OCI-LY1 (cell line): Measurements from ENCODE around the gene ENTREP3.

Source experiments
- H2AFZ ChIP-seq: fragments of 200-600 bp; sonication (generic), shearing (Covaris generic); 2 replicates; pipeline ENCODE4 v1.6.0; 2014; ENCODE audit warnings: antibody characterized with exemption, mild to moderate bottlenecking, low read length
- H3F3A ChIP-seq: fragments of 200-600 bp; sonication (generic), shearing (Covaris generic); 2 replicates; pipeline ENCODE4 v1.6.0; 2014; ENCODE audit warnings: mild to moderate bottlenecking, antibody characterized with exemption, low read length, moderate library complexity; ENCODE audit not compliant: insufficient read depth
- H3K27ac ChIP-seq: fragments of 200-600 bp; sonication (generic); 2 replicates; pipeline ENCODE4 v1.5.1; 2014; ENCODE audit warnings: low read length, mixed run types, mild to moderate bottlenecking, low read depth; ENCODE audit not compliant: poor library complexity, severe bottlenecking
- H3K27me3 ChIP-seq: fragments of 200-600 bp; sonication (generic); 2 replicates; pipeline ENCODE4 v1.6.0; 2014; ENCODE audit warnings: antibody characterized with exemption, mild to moderate bottlenecking, low read length, moderate library complexity; ENCODE audit not compliant: insufficient read depth
- H3K36me3 ChIP-seq: fragments of 200-600 bp; sonication (generic); 2 replicates; pipeline ENCODE4 v1.6.1; 2014; ENCODE audit warnings: mild to moderate bottlenecking, antibody characterized with exemption, low read length, moderate library complexity, mixed read lengths; ENCODE audit not compliant: insufficient read depth
- H3K4me1 ChIP-seq: fragments of 200-600 bp; sonication (generic); 2 replicates; pipeline ENCODE4 v1.5.1; 2014; ENCODE audit warnings: mild to moderate bottlenecking, low read length, moderate library complexity; ENCODE audit not compliant: insufficient read depth, severe bottlenecking
- H3K4me2 ChIP-seq: fragments of 200-600 bp; sonication (generic), shearing (Covaris generic); 2 replicates; pipeline ENCODE4 v1.6.1; 2014; ENCODE audit warnings: low read length
- H3K4me3 ChIP-seq: fragments of 200-600 bp; sonication (generic); 2 replicates; pipeline ENCODE4 v1.5.1; 2014; ENCODE audit warnings: low read length, low read depth, mild to moderate bottlenecking, mixed read lengths; ENCODE audit not compliant: poor library complexity, severe bottlenecking
- H3K79me2 ChIP-seq: fragments of 200-600 bp; shearing (Covaris generic); 2 replicates; pipeline ENCODE4 v1.6.1; 2016; ENCODE audit warnings: mixed run types, low read length, mixed read lengths; ENCODE audit not compliant: insufficient read depth
- H3K9ac ChIP-seq: fragments of 200-600 bp; sonication (generic), shearing (Covaris generic); 2 replicates; pipeline ENCODE4 v1.6.1; 2014; ENCODE audit warnings: mild to moderate bottlenecking, low read length, mixed read lengths
- H3K9me2 ChIP-seq: fragments of 200-600 bp; sonication (generic), shearing (Covaris generic); 2 replicates; pipeline ENCODE4 v1.6.1; 2014; ENCODE audit warnings: low read depth, mild to moderate bottlenecking, low read length, mixed read lengths
- H3K9me3 ChIP-seq: fragments of 200-600 bp; shearing (Covaris generic); 2 replicates; pipeline ENCODE4 v1.6.1; 2014; ENCODE audit warnings: low read length, mixed read lengths
- H4K20me1 ChIP-seq: fragments of 200-600 bp; sonication (generic), shearing (Covaris generic); 2 replicates; pipeline ENCODE4 v1.6.0; 2016; ENCODE audit warnings: mild to moderate bottlenecking, low read length; ENCODE audit not compliant: insufficient read depth
- EZH2 ChIP-seq: fragments of 200-600 bp; sonication (generic), shearing (Covaris generic); IDR thresholded peaks from 2 replicates; pipeline ENCODE4 v1.8.0; 2017; ENCODE audit warnings: borderline replicate concordance, mixed run types, mild to moderate bottlenecking, antibody characterized with exemption, low read length, moderate library complexity, mixed read lengths
- TF ChIP-seq, protein P1 (sequence below): fragments of 200-600 bp; sonication (generic), shearing (Covaris generic); IDR thresholded peaks from 2 replicates; pipeline ENCODE4 v1.5.1; 2017; ENCODE audit warnings: mild to moderate bottlenecking, antibody characterized with exemption, low read length, moderate library complexity, mixed read lengths

Gene ENTREP3

DNA sequence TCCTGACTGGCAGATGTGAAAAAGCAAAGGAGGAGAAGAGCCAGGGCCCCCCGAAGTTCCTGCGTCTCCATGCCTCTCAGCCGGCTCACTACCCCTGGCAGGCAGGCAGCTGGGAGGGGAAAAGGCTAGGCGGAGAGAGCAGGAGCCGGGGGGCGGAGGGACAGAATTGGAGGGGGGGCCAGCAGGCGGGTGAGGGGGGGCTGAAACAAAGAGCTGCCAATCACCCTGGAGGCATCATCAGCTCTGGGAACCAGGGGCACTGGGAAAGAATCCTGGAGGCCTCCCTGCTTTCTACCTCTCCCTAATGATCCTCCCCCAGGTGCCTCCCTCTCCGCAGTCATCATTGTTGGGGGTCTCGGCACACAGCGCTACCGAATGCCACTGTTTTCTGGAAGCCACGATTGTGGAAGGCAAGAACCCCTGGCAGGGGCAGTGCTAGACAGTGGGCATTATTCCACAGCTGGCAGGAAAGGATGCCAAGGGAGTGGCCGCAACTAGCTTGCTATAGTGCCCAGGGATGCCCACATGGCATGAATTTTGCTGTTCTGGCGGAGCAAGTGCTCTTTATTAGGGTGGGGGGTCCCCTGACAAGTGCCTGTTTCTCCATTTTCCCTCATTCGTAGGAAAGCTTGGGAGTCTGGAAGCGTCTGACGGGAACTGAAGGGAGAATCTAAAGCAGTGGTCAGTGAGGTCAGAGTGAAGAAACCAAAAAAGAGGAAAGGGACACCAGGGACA is 47.3 kb downstream of the ENTREP3 start, which contains the start of gene THBS3:
Gene THBS3, minus strand, starts transcription at position 92 of the 735 bp plus-strand sequence. Its CDS starts 21 bp downstream, at position 71.
- Histone ChIP-seq H3K36me3 (no peaks in the 10 kb centered on the region), H3K4me1 (peaks cover 31% of the 10 kb centered on the region), H3K27ac (peak within 1 kb of the TSS; percentile 58), H3F3A (peaks cover 4% of the 10 kb centered on the region; the same call in 1 of the 2 replicates), H3K9me3 (no peaks in the 10 kb centered on the region), H4K20me1 (no peaks in the 10 kb centered on the region), H3K27me3 (no peaks in the 10 kb centered on the region), H3K9ac (peak within 1 kb of the TSS; percentile 81), H3K4me3 (peak within 1 kb of the TSS; percentile 94), H2AFZ (no peak within 1 kb of the TSS), H3K4me2 (peak within 1 kb of the TSS; percentile 95), H3K79me2 (no peaks in the 10 kb centered on the region), H3K9me2 (no peaks in the 10 kb centered on the region)
- no peak for TF ChIP-seq EZH2

DNA sequence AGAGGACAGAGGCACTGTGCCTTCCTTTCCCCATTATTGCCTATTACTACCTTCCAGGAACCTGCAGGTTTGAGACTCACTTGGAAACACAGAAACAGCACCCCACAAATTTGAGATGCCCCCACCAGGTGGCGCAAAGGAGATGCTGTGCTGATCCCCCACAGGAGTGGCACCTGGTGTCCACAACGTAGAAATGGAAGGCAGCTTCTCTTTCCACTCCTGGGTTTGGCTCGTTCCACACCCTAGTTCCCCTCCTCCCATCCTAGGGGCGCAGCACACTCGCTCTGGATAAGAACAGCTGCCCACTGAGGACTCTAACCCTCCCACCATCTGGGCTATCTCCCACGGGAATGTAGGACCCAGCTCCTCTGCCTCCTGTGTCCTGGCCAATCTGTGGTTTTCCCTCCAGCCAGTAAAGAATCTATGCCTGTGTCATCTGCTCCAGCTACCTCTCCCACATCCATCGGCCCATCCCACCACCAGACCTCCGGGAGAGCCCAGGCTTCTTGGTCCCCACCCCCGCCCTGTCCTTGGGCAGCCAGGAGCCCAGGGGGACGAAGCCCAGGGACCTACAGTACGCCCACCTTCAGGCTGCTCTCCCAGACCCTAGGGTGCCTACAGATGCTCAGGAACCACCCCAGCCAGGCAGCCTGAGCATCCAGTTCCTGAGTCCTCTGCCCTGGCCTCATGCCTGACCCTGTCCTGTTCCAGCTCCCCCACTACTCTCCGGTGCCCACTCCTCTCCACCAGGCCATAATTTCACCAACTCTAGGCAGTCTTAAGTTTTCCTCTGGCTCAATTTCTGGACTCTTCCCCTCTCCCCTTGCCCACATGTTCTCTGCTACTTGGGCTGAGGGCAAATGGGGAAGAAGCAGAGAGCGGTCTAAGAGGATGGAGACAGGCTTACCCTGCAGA is 48.1 kb downstream of the ENTREP3 start:
- Histone ChIP-seq H3K9me3 (no peaks in the 10 kb centered on the region), H3K4me1 (peaks cover 31% of the 10 kb centered on the region), H3K27ac (peak overlapping the region; percentile 24), H3F3A (peaks cover 4% of the 10 kb centered on the region; the same call in 1 of the 2 replicates), H4K20me1 (no peaks in the 10 kb centered on the region), H3K27me3 (no peaks in the 10 kb centered on the region), H3K79me2 (no peaks in the 10 kb centered on the region), H3K4me3 (no peak overlapping the region), H3K9ac (peak overlapping the region; percentile 27; the same call in 1 of the 2 replicates), H3K36me3 (no peaks in the 10 kb centered on the region), H2AFZ (no peak overlapping the region), H3K4me2 (peak overlapping the region; percentile 95; the same call in 1 of the 2 replicates), H3K9me2 (no peaks in the 10 kb centered on the region)
- TF ChIP-seq, protein P1, sequence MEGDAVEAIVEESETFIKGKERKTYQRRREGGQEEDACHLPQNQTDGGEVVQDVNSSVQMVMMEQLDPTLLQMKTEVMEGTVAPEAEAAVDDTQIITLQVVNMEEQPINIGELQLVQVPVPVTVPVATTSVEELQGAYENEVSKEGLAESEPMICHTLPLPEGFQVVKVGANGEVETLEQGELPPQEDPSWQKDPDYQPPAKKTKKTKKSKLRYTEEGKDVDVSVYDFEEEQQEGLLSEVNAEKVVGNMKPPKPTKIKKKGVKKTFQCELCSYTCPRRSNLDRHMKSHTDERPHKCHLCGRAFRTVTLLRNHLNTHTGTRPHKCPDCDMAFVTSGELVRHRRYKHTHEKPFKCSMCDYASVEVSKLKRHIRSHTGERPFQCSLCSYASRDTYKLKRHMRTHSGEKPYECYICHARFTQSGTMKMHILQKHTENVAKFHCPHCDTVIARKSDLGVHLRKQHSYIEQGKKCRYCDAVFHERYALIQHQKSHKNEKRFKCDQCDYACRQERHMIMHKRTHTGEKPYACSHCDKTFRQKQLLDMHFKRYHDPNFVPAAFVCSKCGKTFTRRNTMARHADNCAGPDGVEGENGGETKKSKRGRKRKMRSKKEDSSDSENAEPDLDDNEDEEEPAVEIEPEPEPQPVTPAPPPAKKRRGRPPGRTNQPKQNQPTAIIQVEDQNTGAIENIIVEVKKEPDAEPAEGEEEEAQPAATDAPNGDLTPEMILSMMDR: peak; percentile 86
- no peak for TF ChIP-seq EZH2

- Histone ChIP-seq H3K9me3 (no peaks in the 10 kb centered on the region), H3K27ac (no peak overlapping the region), H3K36me3 (no peaks in the 10 kb centered on the region), H3K4me3 (no peak overlapping the region), H3K4me2 (no peak overlapping the region), H4K20me1 (no peaks in the 10 kb centered on the region), H3F3A (peaks cover 4% of the 10 kb centered on the region; the same call in 1 of the 2 replicates), H3K9ac (no peak overlapping the region), H3K27me3 (no peaks in the 10 kb centered on the region; the same call in 1 of the 2 replicates), H3K4me1 (peaks cover 31% of the 10 kb centered on the region), H3K9me2 (no peaks in the 10 kb centered on the region), H2AFZ (no peak overlapping the region), H3K79me2 (no peaks in the 10 kb centered on the region)
- TF ChIP-seq, protein P1: no peak
- no peak for TF ChIP-seq EZH2
Measured at GRCh38 chr1:155205969-155206593, 49.2 kb downstream of the ENTREP3 start.
